Hepatocyte (in vitro differentiated cells): ENCODE results near the gene ZMYND8. TPM values are rescaled to one million over a fixed set of nuclear protein-coding genes. Genes with fewer than 3 reads are reported as not detected.
"Not testable (repeated sequence)": the region's sequence is repeated elsewhere in the genome, so short reads cannot be mapped to it uniquely, and the experiment has no call there.

ENCODE experiments used
- DNase-seq: peaks from one replicate; pipeline ENCODE4 v3.0.0-alpha.2; 2016; ENCODE audit warnings: low spot score
- H2AFZ ChIP-seq: fragments of 200-600 bp; sonication (generic); 2 replicates; pipeline ENCODE4 v1.6.0; 2016; ENCODE audit warnings: antibody characterized with exemption, mild to moderate bottlenecking
- H3K27ac ChIP-seq: fragments of 200-600 bp; sonication (generic); 2 replicates; pipeline ENCODE4 v1.5.1; 2016; ENCODE audit warnings: mild to moderate bottlenecking
- H3K27me3 ChIP-seq: fragments of 200-600 bp; sonication (generic); 2 replicates; pipeline ENCODE4 v1.6.1; 2016
- H3K36me3 ChIP-seq: fragments of 200-600 bp; sonication (generic); replicated peaks from 2 replicates; pipeline ENCODE4 v1.5.1; 2016; ENCODE audit warnings: low read depth; ENCODE audit not compliant: insufficient read depth
- H3K4me1 ChIP-seq: fragments of 200-600 bp; sonication (generic); 2 replicates; pipeline ENCODE4 v1.5.1; 2016; ENCODE audit warnings: mild to moderate bottlenecking, moderate library complexity; ENCODE audit not compliant: insufficient read depth
- H3K4me2 ChIP-seq: fragments of 200-600 bp; sonication (generic); 2 replicates; pipeline ENCODE4 v1.6.0; 2016
- H3K4me3 ChIP-seq: fragments of 200-600 bp; sonication (generic); 2 replicates; pipeline ENCODE4 v1.5.1; 2016; ENCODE audit warnings: mild to moderate bottlenecking
- H3K79me2 ChIP-seq: fragments of 200-600 bp; sonication (generic); 2 replicates; pipeline ENCODE4 v1.6.0; 2017; ENCODE audit warnings: mild to moderate bottlenecking
- H3K9me2 ChIP-seq: fragments of 200-600 bp; sonication (generic); replicated peaks from 2 replicates; pipeline ENCODE4 v1.6.0; 2017; ENCODE audit warnings: mild to moderate bottlenecking; ENCODE audit not compliant: insufficient read depth
- H3K9me3 ChIP-seq: fragments of 200-600 bp; sonication (generic); 2 replicates; pipeline ENCODE4 v1.5.1; 2016; ENCODE audit warnings: low read depth, mild to moderate bottlenecking
- H4K20me1 ChIP-seq: fragments of 200-600 bp; sonication (generic); 2 replicates; pipeline ENCODE4 v1.6.0; 2016; ENCODE audit warnings: mild to moderate bottlenecking; ENCODE audit not compliant: insufficient read depth, poor library complexity, severe bottlenecking
- EZH2 ChIP-seq: fragments of 200-600 bp; sonication (generic); IDR thresholded peaks from 2 replicates; pipeline ENCODE4 v1.6.1; 2016; ENCODE audit warnings: antibody characterized with exemption, mild to moderate bottlenecking, borderline replicate concordance
- EZH2phosphoT487 ChIP-seq: fragments of 200-600 bp; sonication (generic); IDR thresholded peaks from one replicate; pipeline ENCODE4 v1.6.1; 2018; ENCODE audit warnings: antibody characterized with exemption, mild to moderate bottlenecking, low read depth, moderate library complexity; ENCODE audit not compliant: unreplicated experiment, severe bottlenecking
- WGBS: methylation state at CpG from one replicate; pipeline ENCODE4 v1.1.6; 2016; ENCODE audit warnings: low lambda C conversion rate; ENCODE audit errors: missing lambda C conversion rate; 5-methylcytosine and 5-hydroxymethylcytosine counted together
- polyA plus RNA-seq: library from polyadenylated mRNA; unstranded; fragments of >200 nt; fragmentation: Nextera tagmentation; extraction: Ambion mirVana; gene quantifications from 2 replicates; pipeline ENCODE4 v1.2.1, GENCODE V29; 2016
- total RNA-seq: library from RNA; depleted of rRNA; stranded (reverse); fragments of >200 nt; gene quantifications from 2 replicates; pipeline ENCODE4 v1.2.3, GENCODE V29; 2014
- TF ChIP-seq, protein P1 (sequence below): fragments of 200-600 bp; sonication (generic); IDR thresholded peaks from 2 replicates; pipeline ENCODE4 v1.5.1; 2016; ENCODE audit warnings: antibody characterized with exemption, mild to moderate bottlenecking; ENCODE audit not compliant: poor library complexity

Gene ZMYND8
- total and polyA plus RNA-seq, 2 experiments from 2014 or later, result 30.3 to 34.3 TPM

DNA sequence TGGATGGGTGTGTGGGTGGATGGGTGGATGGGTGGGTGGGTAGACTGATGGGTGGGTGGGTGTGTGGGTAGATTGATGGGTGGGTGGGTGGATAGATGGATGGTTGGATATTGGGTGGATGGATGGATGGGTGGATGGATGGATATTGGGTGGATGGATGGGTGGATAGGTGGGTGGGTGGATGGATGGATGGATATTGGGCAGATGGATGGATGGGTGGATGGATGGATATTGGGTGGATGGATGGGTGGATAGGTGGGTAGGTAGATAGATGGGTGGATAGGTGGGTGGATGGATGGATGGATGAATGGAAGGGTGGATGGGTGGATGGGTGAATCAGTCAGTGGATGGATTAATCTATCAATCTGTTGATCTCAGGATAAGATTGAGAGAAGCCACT is 177.2 kb downstream of the ZMYND8 start:
- no peak for DNase-seq
- Histone ChIP-seq H3K27ac (no peak overlapping the region), H4K20me1 (no peaks in the 10 kb centered on the region), H3K79me2 (no peaks in the 10 kb centered on the region), H3K9me2 (no peaks in the 10 kb centered on the region), H2AFZ (no peak overlapping the region), H3K4me1 (no peaks in the 10 kb centered on the region), H3K4me2 (no peak overlapping the region), H3K36me3 (no peaks in the 10 kb centered on the region), H3K4me3 (no peak overlapping the region), H3K9me3 (no peaks in the 10 kb centered on the region), H3K27me3 (no peaks in the 10 kb centered on the region)
- no peak for TF ChIP-seq EZH2
- TF ChIP-seq EZH2phosphoT487, result no peak
- TF ChIP-seq, protein P1, sequence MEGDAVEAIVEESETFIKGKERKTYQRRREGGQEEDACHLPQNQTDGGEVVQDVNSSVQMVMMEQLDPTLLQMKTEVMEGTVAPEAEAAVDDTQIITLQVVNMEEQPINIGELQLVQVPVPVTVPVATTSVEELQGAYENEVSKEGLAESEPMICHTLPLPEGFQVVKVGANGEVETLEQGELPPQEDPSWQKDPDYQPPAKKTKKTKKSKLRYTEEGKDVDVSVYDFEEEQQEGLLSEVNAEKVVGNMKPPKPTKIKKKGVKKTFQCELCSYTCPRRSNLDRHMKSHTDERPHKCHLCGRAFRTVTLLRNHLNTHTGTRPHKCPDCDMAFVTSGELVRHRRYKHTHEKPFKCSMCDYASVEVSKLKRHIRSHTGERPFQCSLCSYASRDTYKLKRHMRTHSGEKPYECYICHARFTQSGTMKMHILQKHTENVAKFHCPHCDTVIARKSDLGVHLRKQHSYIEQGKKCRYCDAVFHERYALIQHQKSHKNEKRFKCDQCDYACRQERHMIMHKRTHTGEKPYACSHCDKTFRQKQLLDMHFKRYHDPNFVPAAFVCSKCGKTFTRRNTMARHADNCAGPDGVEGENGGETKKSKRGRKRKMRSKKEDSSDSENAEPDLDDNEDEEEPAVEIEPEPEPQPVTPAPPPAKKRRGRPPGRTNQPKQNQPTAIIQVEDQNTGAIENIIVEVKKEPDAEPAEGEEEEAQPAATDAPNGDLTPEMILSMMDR, result no peak

DNA sequence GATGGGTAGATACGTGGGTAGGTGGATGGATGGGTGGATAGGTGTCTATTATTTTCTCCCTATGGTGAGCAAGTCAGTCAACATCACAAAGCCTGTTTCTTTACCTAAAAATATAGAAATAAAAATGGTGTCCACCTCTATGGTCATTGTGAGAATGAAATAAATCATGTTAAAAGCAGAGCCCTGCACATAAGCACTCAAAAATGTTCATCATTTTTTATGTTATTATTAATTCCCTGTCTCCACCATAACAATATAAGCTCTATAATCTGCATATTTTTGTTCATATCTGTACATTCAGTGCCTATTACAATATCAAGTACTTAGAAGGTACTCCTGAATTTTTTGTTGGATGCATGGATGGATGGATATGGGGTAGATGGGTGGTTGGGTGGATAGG is 177.6 kb downstream of the ZMYND8 start:
- Histone ChIP-seq H3K4me3 (no peak overlapping the region), H3K79me2 (no peaks in the 10 kb centered on the region), H3K4me2 (no peak overlapping the region), H2AFZ (no peak overlapping the region), H3K9me2 (no peaks in the 10 kb centered on the region), H4K20me1 (no peaks in the 10 kb centered on the region), H3K9me3 (no peaks in the 10 kb centered on the region), H3K36me3 (no peaks in the 10 kb centered on the region), H3K27ac (no peak overlapping the region), H3K27me3 (no peaks in the 10 kb centered on the region), H3K4me1 (no peaks in the 10 kb centered on the region)
- WGBS, result 78% methylated on average over 1 of the region's 1 CpG
- no peak for DNase-seq
- TF ChIP-seq EZH2 (no peak), EZH2phosphoT487 (no peak)
- TF ChIP-seq, protein P1, result no peak

DNA sequence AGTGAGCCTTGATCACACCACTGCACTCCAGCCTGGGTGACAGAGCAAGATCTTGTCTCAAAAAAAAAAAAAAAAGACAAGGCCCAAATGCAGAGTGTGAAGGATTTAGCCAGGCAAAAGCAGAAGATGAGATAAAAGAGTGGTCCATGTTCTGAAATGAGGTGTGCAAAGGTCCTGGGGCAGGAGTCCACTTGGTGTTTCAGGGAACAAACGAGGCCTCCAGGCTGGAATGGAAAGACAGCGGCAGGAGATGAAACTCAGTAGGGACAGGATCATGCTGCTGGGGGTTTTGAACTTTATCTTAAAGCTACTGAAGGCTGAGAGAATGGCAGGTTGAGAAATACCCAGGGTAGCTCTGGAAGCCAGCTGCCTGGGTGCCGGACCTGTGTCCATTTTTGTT is 178.2 kb downstream of the ZMYND8 start:
- 85% methylated on average over 3 of the region's 3 CpGs for WGBS
- no peaks in the 10 kb centered on the region for H3K27me3 ChIP-seq

DNA sequence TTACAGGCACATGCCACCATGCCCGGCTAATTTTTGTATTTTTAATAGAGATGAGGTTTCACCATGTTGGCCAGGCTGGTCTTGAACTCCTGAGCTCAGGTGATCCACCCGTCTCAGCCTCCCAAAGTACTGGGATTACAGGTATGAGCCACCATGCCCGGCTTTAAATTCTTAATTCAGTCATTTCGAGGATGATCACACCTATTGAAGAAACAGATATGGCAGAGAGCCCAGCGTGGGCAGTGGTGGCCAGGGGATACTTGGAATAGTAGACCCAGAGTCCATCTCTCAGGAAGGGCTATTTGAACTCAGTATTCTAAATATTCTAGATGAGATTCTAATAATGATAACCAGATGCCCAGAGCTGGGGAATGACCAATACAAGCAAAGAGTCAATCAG is 180.3 kb downstream of the ZMYND8 start:
- not testable (repeated sequence) for H3K79me2 ChIP-seq, H3K9me3 ChIP-seq, H3K36me3 ChIP-seq, H3K4me2 ChIP-seq, H4K20me1 ChIP-seq, H3K27ac ChIP-seq, H2AFZ ChIP-seq, H3K9me2 ChIP-seq, H3K27me3 ChIP-seq, H3K4me3 ChIP-seq, H3K4me1 ChIP-seq, DNase-seq
- WGBS, result 77% methylated on average over 5 of the region's 5 CpGs

More for the DNA sequence above, 178.2 kb downstream of the ZMYND8 start:
- Histone ChIP-seq H3K4me1 (no peaks in the 10 kb centered on the region), H3K27ac (no peak overlapping the region), H4K20me1 (no peaks in the 10 kb centered on the region), H3K9me3 (no peaks in the 10 kb centered on the region), H2AFZ (no peak overlapping the region), H3K9me2 (no peaks in the 10 kb centered on the region), H3K4me3 (no peak overlapping the region), H3K4me2 (no peak overlapping the region), H3K36me3 (no peaks in the 10 kb centered on the region), H3K79me2 (no peaks in the 10 kb centered on the region)
- DNase-seq, result no peak
- TF ChIP-seq EZH2 (no peak), EZH2phosphoT487 (no peak)
- TF ChIP-seq, protein P1, result no peak
